HG03039 (cell line): ENCODE measurements around the gene TLL1.

Experiments
- ATAC-seq: cut with Tn5 transposase; IDR thresholded peaks from one replicate; pipeline ENCODE4 v1.9.1; 2021; ENCODE audit warnings: mild to moderate bottlenecking, moderate library complexity; ENCODE audit not compliant: unreplicated experiment

The TLL1 gene

GRCh38 chr4:166143227-166143626 is 270.2 kb downstream of the TLL1 start:
- ATAC-seq = no peak

- ATAC-seq = no peak
These were observed 271.6 kb downstream of the TLL1 start for GRCh38 chr4:166144607-166145006.

GRCh38 chr4:166146806-166147540 is 273.9 kb downstream of the TLL1 start:
- no peak for ATAC-seq
